ENCODE measurements around the gene ATCAY.

DNA sequence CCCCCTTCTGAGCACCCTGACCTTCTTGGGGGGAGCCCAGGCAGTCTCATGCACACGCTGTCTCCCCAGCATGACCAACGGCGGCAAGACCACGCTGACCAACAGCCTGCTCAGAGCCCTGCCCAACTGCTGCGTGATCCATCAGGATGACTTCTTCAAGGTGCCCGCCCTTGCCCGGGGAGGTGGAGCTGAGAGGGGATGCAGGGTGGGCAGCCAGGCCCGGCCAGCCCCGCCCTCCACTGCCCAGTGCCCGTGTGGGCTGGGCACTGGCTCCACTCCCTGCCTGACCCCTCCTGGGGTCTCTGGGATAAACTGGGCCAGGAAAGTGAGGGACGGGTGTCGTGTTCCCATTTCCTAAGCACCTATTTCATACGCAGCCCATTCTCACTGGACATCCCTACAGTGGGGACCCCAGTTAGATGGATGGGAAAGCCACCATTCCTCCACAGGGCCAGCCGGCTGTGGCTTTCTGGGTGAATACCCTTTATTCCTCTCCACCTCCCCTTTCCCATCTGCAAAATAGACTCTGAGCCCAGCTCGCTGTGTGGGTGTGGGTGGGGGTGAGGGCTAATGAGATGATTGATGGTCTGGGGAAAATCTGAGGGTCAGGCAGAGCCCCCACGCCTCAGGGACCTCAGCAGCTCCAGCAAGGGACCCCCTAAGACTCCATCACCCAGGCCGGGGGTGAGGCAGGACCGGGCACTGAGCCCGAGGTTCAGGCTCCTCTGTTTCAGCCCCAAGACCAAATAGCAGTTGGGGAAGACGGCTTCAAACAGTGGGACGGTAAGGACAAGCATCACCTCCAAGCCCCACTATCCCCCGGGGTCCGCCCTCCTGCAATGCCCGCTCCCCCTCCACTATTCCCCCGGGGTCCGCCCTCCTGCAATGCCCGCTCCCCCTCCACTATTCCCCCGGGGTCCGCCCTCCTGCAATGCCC lies 56.3 kb downstream of the ATCAY start:
- TF ChIP-seq, protein P1, sequence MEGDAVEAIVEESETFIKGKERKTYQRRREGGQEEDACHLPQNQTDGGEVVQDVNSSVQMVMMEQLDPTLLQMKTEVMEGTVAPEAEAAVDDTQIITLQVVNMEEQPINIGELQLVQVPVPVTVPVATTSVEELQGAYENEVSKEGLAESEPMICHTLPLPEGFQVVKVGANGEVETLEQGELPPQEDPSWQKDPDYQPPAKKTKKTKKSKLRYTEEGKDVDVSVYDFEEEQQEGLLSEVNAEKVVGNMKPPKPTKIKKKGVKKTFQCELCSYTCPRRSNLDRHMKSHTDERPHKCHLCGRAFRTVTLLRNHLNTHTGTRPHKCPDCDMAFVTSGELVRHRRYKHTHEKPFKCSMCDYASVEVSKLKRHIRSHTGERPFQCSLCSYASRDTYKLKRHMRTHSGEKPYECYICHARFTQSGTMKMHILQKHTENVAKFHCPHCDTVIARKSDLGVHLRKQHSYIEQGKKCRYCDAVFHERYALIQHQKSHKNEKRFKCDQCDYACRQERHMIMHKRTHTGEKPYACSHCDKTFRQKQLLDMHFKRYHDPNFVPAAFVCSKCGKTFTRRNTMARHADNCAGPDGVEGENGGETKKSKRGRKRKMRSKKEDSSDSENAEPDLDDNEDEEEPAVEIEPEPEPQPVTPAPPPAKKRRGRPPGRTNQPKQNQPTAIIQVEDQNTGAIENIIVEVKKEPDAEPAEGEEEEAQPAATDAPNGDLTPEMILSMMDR (IDR thresholded peaks at IDR 0.05), result no peak
- TF ChIP-seq POLR2A (IDR thresholded peaks at IDR 0.05) (no peak), EP300 (IDR thresholded peaks at IDR 0.05) (no peak), POLR2AphosphoS5 (IDR thresholded peaks at IDR 0.05) (no peak)

Data from gastroesophageal sphincter (tissue), 3 donors.